ENCODE measurements around the gene ENOSF1.

DNA sequence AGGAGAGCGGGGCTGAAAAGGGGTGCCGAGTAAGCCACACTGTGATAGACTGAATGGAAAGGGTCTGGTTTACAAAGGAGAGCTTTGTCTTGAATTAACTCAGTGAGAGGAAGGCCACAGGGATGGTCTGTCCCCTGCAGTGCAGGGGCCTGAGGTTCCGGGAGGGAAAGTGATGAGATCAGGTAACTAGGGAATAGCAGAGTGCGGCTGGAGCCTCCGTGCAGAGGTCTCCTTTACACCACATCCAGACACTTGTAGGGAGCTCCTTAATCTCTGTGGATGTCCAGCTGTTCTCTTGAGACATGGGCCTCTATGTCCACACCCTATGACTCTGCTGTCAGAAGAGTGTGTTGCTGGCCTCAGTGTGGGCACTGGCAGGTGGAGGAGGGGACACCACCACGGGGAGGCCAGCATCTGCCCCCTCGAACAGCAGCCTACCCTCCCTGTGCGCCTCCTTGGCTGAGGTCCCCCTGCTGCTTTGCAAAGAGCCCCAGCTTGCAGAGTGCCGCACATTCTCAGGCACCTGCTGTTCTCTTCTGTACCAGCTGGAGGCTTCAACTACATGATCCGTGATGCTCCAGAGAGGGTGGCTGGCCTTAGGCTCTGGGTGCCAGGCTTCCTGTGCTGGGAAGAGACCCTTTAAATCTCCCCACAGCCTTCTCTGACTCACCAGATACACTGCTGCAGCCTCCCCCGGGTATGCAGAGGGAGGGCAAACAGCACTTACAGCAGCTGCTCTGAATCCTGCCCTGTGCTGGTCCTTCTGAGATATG, 25.9 kb downstream of the ENOSF1 start:
- TF ChIP-seq, protein P1, sequence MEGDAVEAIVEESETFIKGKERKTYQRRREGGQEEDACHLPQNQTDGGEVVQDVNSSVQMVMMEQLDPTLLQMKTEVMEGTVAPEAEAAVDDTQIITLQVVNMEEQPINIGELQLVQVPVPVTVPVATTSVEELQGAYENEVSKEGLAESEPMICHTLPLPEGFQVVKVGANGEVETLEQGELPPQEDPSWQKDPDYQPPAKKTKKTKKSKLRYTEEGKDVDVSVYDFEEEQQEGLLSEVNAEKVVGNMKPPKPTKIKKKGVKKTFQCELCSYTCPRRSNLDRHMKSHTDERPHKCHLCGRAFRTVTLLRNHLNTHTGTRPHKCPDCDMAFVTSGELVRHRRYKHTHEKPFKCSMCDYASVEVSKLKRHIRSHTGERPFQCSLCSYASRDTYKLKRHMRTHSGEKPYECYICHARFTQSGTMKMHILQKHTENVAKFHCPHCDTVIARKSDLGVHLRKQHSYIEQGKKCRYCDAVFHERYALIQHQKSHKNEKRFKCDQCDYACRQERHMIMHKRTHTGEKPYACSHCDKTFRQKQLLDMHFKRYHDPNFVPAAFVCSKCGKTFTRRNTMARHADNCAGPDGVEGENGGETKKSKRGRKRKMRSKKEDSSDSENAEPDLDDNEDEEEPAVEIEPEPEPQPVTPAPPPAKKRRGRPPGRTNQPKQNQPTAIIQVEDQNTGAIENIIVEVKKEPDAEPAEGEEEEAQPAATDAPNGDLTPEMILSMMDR (conservative IDR thresholded peaks at IDR 0.05; ENCODE audit: low read depth, low read length) = no peak
- no peak for TF ChIP-seq CEBPB (IDR thresholded peaks at IDR 0.05; ENCODE audit: low read depth, low read length)
- TF ChIP-seq RAD21 (IDR thresholded peaks at IDR 0.05; ENCODE audit: low read length) = no peak
- no peak for TF ChIP-seq POLR2A (IDR thresholded peaks at IDR 0.05; ENCODE audit: low read depth, low read length)
